Hematopoietic multipotent progenitor cell treated with erythropoietin and hydrocortisone succinate and interleukin-3 and kit ligand, for 15 days (in vitro differentiated cells): ENCODE measurements around the gene GATA5.

ENCODE experiments used
- DNase-seq: peaks from one replicate; pipeline ENCODE4 v3.0.0-alpha.2; 2015; ENCODE audit warnings: low spot score

Gene GATA5

DNA sequence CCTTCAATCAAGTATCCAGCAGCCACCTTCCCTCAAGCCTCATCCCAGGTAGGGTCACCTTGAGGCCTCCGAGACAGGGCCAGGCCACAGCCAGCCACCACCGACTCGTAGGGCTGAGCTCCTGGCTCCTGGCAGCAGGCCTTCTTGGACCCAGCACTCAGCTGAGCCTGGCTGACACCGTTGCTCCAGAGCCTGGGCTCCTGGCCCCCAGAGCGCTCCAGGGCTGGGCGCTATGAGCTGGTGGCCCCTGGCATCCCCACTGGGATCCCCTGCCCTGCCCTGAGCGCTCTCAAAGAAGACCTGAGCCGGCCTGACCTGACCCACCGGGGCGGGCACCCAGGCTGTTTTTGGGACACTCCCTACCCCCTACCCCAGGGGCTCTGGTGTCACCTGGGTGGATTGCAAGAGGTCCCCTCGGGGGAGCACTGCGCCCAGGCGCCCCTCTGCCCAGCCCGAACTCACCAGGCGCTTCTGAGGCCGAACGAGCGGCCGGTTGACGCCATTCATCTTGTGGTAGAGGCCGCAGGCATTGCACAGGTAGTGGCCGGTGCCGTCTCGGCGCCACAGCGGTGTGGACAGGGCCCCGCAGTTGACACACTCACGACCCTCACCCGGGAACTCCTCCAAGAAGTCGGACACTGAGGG lies 2.7 kb downstream of the GATA5 start:
- no peak for DNase-seq

DNA sequence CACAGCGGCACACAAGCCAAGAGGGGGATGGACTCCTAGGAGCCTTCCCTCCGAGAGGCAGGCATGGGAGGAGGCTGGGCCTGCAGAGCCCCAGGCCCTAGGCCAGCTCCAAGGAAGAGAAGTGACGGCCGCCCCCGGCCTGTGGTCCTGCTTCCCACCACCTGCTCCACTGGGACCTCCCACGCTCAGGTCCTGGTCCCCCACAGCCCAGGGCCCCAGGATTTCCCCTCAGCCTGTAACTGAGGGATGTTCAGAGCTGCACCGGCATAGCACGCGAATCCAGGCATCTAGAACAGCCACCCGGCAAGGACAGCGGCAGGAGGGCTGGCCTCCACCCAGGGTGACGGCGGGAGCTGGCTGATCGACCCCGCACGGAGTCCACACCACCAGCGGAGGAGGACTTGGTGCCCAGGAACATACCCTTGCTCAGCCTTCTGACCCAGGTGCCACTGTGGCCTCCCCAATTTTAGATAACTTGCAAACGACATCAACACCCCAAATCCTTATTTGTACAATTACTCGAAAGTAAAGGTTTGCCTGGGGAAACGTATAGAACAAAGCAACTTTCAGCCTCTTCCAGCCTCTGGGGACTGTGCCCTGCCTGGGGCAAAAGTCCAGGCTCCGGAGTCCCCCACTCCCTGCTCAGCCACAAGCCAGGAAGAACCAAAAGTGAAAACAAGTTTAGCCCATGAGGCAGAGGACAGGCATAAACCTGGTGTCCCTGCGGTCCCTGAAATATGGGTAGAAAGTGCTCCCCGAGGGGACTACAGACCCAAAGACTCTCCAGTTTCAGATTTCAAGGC lies 3.5 kb downstream of the GATA5 start:
- no peak for DNase-seq

DNA sequence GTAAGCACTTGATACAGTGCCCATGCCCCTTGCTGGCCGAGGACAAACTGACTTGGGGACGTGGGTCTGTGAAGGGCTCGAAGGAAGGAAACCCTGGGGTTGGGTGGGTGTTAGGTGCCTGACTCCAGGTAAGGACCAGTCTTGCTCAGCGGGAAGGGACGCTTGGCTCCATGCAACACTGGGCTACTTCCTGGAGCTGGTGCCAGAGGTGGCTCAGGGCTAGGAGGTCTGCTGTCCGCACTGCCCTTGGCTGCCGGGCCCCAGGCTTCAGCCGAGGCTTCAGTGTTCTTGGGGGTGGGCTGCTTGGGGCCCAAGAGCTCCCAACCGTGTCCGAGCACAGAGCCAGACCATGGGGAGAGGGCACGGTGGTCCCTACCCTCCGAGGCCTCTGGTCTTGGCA lies 5.3 kb downstream of the GATA5 start:
- no peak for DNase-seq

DNA sequence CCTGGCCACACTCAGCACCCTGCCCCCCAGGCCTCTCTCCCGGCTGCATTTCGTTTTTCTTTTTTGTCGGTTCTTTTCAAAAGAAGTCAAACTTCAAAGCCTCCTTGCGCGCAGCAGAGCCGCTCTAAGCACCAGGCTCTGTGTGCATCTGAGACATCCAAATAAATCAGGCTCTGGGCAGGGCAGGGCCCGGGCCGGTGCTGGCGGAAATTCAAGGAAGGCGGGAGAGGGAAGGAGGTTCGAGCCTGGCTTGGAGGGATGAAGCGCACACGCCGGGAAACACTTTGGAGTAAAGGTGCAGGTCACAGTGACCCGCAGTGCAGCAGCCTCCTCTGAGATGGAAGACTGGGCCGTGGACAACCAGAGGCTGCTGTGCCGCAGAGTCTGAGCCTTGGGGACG lies 5.8 kb downstream of the GATA5 start:
- no peak for DNase-seq

DNA sequence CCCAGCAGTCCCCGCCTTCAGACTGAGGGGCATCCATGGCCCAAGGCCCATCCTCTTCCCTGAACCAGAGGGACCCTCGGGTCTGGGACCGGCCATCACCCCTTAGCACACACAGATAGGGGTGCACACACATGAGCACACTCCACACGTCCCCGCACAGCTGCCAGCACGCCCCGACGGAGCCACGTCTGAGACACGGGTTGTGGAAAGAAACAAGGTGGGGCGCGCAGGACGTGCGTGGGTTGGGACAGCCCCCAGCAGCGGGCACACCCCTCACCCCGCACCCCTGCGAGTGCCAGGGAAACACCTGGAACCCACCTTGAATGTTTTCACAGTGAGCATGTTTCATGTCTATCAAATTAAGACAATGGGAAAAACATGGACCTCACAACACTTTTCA lies 6.4 kb downstream of the GATA5 start:
- no peak for DNase-seq

DNA sequence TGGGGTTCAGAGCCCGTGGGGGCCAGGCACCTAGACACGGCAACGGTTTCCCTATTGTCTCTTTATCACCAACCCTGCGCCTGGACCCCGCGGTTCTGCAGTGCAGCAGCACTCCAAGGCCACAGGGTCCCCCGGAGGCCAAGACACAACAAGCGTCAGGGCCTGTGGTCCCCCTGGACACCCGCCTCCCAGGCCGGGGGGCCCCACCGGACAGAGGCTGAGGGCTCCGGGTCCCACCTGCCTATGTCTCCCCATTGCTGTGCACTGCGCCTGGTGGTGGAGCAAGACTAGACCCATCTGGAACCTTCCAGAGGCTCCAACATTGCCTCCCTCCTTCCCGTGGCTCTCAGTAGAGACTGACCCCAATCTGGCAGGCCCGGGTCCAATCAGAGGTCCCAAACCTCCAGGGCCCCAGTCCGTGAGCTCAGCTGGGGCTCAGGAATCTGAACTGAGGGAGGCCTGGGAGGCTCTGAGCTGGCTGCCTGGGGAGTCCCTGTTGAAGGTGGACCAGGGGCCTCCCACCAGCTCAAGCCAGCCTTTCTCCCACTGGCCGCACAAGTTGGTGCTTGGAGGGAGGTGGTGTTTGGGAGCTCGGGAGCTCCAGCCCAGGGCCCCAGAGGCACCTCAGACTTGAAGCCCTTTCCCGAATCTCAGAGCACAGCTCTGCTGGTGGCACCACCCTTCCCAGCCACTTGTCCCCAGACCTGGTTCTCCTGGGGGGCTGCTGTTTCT lies 8.8 kb downstream of the GATA5 start:
- DNase-seq, result no peak

DNA sequence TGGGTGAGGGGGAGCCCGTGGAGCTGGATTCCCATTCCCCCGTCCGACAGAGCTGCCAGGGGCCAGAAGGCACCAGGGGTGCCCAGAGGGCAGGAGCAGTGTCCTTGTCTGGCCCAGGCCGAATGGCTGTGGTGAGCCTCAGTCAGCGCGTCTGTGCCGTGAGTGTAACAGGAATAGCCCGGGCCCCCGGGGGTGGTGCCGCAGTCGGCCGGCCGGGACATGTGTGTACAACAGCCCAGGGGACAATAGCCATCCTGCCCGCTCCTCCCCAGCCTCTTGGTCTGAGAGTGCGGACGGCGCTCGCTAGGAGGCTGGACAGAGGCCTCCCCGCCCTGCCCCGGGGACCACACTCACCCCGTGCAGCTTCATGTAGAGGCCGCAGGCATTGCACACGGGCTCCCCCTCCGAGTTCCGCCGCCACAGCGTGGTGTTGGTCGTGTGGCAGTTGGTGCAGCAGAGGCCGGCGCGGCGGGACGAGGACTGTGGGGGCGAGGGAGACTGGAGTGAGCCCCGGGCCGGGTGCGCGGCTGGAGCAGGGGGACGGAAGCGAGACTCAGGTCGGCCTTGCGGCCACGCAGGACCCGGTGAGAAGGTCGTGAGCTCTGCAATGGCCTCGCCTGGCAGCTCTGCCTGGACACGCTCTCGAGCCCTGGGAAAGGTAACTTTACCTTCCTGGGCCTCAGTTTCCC lies 9.6 kb downstream of the GATA5 start:
- DNase-seq, result no peak

DNA sequence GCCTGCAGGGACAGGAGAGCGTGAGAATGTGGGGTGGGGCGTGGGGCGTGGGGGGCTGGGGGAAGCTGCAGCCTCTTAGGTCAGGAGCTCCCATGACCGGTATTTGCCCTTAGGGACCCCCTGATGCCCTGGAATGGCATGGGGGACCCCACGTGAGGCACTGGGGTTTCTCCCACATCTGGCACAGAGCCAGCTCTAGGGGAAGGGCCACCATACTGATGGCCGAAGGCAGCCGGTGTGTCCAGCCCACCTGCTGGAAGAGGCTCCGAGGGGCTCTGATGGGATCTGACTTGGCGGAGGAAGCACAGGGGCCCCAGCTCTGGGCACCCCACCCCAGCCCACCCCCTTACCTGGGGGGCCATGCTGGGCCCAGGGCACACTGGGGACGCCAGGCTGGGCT lies 10.8 kb downstream of the GATA5 start:
- no peak for DNase-seq

DNA sequence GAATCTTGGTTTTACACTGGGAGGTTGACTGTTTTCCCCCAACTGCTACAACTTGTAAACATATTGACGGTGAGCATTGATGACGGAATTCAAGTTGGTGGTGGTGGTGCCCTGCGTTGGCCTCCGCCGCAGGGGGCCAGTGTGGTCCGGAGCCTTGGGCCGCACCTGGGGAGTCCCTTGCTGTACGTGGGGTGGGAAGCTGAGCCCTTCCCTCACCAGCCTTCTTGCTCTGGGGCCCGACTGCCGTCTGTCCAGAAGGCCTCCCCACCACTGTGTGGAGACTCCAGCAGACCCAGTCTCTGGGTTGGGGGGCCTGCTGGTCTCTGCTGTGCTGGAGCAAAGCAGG lies 11.4 kb downstream of the GATA5 start:
- DNase-seq, result no peak

DNA sequence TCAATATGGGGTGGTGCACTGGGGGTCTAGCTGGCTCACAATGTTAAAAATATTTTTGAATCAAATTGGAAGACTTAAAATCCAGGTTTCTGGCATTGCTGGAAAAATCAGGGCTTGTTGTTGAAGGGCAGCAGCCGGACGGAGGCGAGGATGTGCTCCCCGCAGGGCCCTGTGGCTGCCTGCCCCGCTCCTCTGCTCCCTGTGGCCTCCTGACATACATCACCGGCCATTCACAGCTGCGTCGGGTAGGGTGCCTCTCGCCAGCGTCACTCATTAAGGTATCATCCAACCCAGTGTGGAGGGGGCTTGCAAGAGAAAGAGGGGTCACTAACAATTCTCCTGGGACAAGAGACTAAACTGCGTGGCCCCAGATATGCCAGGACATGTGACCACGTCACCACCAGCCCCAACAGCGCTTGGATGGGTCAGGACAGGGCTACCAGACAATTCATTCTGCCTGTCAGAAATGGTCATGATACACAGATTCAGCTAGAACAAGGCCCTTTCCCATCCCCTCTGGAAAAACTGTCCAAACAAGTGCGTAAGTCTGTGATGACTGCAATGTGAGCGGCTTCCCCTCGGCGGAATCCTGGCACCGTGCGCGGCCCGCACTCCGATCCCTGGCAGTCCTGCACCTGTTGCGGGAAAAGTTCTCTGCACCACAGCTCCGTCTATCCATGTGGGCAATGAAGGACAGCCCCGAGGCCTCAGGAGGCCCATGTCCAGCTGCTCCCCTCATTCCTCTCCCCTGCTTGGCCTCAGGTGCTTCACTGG lies 12.0 kb downstream of the GATA5 start:
- DNase-seq, result no peak

DNA sequence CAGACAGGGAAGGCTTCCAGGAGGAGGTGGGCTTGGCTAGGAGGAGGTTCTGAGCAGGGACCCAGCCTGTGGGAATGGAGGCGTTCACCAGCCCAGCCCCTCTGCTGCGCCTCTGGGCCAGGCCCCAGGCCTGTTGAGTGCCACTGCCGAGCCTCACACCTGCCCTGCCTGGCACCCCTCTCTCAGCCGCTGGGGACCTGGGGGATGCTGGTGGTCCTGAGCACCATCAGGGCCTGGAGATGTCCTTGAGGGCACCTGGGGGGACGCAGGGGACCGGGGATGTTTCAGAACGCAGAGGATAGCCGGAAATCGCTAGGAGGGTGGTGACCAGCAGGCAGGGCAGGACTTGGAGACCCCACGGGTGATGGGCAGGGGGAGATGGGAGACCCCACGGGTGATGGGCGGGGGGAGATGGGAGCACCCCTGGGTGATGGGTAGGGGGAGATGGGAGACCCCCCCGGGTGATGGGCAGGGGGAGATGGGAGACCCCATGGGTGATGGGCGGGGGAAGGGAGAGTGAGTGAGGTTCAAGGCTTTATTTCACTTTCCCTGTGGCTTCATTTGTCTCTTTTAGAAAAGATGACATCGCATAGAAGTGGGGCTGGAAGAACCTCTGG lies 12.7 kb downstream of the GATA5 start:
- no peak for DNase-seq

DNA sequence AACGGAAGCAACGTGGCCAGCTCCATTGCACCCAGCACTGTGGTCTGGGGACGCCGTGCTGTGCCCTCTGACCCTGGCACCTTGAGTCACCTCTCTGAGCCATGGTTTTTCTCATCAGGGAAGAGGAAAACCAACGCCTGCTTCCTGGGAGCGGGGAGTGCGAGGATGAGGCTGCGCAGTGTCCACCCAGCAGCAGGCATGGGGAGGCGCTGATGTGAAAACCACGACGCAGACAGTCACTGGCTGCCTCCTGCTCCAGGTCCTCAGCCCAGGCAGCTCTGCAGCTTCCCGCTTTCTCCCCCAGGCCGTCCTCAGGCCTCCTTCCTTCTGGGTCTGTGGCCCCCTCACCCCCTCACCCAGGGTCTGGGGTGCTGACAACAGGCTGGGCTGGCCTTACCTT lies 14.0 kb downstream of the GATA5 start:
- DNase-seq, result no peak

DNA sequence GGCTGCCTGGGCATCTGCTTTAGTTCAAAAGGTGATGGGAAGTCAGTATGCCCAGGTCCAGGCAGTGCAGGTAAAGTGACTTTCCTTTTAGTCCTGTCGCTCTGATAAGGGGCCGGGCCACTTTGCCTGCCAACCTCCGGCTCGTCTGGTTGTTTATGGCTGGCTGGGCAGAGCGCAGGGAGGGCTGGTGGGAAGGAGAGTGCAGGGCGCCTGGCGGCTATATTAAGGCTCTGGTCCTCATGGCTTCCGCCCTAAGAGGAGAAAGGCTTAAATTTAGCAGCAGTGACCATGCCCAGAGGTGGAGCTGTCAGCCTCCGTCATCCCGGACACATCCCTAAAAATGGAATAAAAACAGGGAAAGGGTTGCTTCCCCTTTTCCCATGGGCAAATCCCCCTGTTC lies 14.6 kb downstream of the GATA5 start:
- DNase-seq, result no peak

DNA sequence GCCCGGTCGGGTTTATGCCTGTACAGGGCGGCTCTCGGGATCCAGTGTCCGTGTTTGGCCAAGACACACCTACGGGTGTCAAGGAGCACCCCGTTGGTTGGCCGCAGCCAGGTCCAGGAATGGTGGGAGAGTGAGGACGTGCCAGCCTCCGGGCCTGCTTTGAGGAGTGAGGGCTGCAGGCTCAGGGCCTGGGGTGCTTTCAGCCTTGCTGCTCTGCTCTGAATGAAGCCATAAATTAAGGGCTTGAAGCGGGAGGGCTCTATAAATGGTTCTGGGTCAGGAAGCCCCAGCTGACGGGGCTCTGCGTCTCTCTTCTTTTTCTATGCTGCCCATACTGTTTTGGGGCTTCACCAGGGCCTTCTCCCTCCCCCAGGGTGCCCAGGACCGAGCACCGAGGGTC lies 15.1 kb downstream of the GATA5 start:
- DNase-seq, result no peak

DNA sequence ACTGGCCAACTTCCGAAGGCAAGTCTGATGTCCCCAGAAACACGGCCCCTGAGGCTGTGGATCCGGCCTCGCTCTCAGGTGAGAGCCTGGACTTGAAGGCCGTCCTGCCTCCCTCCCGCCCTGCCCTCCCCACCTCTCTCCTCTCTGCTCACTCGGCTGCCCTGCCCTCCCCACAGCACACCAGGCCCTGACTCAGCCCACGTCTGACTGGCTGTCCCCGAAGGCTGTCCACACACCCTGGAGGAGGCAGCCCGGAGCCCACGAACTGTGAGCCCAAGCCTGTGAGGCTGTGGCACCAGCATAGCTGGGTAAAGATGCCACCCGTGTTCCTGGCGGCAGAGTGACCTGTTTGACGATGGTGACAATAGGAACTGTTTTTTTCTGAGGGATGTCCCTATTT lies 16.3 kb downstream of the GATA5 start:
- no peak for DNase-seq

DNA sequence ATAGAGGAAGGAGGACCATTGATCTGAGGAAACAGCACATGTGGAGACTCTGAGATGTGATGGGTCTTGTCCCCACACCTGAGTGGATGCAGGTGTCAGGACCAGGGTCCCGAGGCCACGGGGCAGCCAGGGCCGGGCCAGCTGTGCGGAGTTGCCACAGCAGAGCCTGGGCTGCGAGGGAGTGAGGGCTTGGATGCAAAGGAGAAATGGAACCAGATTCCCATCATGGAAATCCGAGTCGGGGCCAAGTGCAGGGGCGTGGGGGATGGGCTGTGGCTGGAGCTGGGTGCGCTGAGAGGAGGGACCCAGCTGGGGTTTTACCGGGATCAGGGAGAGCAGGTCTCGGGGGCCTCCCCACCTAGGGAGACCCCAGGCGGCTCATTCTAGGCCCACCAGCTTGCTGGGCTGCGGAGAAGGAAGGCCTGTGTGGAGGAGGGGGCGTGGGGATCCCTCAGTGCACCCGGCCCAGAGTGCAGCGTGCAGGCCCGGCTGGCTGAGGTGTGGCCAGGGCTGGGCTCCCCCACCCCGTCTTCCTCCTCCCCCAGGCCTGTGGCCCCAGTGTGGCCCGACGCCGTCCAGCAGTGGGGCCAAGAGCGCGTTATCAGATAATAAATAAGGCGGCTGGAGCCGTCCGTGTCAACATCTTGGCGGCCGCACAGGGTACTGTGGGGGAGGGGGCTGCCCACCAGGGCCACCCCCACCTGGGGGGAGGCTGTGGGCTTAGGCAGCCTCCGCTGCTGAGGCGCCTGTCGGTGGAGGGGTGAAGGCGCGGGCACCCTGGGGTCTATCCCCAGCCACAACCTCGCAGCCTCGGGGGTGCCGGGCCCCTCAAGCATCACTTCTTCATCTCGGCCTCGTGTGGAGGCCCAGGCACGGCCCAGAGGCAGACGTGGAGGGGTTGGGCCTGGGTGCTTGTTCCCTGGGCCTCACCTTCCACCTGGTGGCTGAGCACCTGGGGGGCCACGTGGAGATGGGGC lies 17.2 kb downstream of the GATA5 start:
- no peak for DNase-seq

DNA sequence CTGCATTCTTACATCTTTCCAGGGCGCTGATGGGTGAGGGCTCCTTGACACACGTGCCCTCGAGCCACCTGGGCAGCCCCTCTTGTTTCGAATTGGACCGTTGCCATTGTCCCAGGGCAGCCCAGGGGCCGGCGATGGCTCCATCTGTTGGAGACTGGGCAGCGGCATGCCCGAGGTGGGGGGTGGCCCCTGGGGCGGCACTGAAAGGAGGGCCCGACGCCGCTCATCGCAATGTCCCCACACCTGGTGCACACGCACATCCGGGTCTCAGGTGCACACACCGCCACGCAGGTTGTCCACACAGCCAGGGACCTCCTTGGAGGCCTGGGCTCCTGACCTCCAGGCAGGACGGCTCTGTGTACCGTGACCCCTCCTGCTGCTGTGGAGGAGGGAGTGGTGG lies 18.0 kb downstream of the GATA5 start:
- DNase-seq, result no peak

DNA sequence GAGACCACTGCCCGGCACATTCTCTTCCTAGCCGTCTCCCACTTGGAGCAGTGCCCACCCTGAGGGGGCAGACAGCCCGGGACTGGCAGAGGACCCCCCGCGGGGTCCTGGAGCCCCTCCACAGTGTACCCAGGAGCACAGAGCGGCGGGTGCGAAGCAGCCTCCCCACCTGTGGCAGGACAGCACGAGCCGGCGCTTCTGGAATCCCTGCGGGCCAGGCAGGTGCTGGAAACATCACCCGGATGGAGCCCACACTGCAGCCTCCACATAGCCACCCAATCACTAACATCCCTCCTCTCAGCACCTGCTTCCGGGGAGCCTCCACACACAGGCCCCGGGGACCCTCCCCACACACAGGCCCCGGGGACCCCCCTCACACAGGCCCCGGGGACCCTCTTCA lies 18.7 kb downstream of the GATA5 start:
- no peak for DNase-seq

DNA sequence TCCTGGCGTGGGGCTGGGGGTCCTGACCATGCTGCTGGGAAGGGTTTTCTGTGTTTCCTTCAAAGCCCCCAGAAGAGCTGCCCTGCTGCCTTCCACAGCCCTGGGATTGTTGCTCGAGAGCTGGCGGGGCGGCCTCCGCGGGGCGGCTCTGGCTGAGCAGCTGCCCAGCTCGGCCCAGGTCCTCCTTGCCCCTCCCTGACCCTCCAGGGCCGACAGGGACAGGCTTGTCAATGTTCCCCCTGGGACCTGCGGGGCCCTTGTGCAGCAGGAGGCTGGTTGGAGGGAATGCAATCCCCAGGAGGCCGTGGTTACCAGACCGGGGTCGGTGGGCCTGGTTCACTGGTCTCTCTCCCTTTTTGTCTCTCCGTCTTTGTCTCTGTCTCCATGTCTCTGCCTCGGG lies 19.9 kb downstream of the GATA5 start:
- DNase-seq, result no peak

DNA sequence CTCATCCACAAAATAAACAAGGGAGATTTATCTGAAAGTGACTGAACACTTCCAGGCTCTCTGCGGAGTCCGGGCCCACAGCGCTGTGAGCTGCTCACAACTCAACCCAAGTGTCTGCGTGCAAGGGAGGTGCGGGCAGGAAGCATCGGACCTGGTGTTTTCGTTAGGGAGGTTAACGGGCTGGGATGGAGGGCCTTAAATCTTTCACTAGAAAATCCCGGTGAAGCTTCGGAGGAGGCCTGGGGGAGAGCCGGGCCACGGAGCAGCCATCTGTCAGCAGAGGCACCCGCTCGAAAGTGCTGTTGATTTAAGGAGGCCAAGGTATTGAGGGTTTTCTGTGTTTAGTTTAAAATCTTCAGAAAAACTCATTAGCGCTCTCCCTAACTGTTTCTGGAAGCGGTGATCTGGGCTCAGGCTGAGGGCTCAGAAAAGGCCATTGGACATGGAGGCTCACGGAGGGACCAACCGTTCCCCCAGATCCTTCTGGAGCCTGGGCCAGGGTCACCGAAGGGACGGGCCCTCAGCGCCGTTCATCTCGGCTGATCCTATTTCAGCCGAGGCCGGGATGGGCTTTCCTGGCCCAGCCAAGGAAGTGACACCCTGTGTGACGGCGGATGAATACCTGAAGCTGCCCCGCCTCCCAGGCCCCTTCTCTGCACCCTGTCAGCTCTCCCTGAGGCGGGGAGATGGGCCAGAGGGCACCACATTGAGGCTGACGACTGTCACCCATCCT lies 20.7 kb downstream of the GATA5 start:
- DNase-seq, result no peak
